Motor neuron (in vitro differentiated cells): ENCODE data around the gene MRPS11. TPM values are rescaled to one million over a fixed set of nuclear protein-coding genes. Genes with fewer than 3 reads are reported as not detected.

ENCODE experiments used
- total RNA-seq, 8 experiments: library from RNA; unstranded; fragments of 300-600 nt; gene quantifications; 2 replicates each; pipeline versions ENCODE4 v1.2.3 to v1.2.4, GENCODE V29; 2022

Gene MRPS11
- total RNA-seq, 8 experiments from 2014 or later, result 27.2 to 69.7 (median 44.3) TPM

Other genes with a start within 250 kb of the MRPS11 start
- 10 to 100 TPM in 4 of 8 experiments, 1 to 10 TPM in 4; 1.2 to 41.6 (median 10.7) TPM for gene NTRK3, start 211.0 kb upstream of the MRPS11 start, total RNA-seq
- gene MRPL46, start 320 bp upstream of the MRPS11 start, total RNA-seq, result 10 to 100 TPM; 22.8 to 35.8 (median 30.1) TPM
- 10 to 100 TPM in 4 of 8 experiments, 1 to 10 TPM in 4; 5.5 to 16.4 (median 10.6) TPM for gene DET1, start 79.0 kb downstream of the MRPS11 start, total RNA-seq
- gene AEN, start 153.6 kb downstream of the MRPS11 start, total RNA-seq, result 10 to 100 TPM; 15.0 to 65.1 (median 43.1) TPM
- gene ISG20, start 171.3 kb downstream of the MRPS11 start, total RNA-seq, result 10 to 100 TPM in 2 of 8 experiments, 1 to 10 TPM in 3, under 1 TPM in 3; 0.69 to 12.9 (median 2.5) TPM